GM21619 (cell line): ENCODE measurements around the gene NAV1.

Experiments used
- ATAC-seq: cut with Tn5 transposase; IDR thresholded peaks from one replicate; pipeline ENCODE4 v1.9.1; 2021; ENCODE audit not compliant: unreplicated experiment

Gene NAV1

GRCh38 chr1:201585901-201586300 is 47.0 kb downstream of the NAV1 start:
- ATAC-seq = no peak

- no peak for ATAC-seq
These were observed 47.9 kb downstream of the NAV1 start for GRCh38 chr1:201586806-201587205.

- ATAC-seq = no peak
These were observed 48.8 kb downstream of the NAV1 start for GRCh38 chr1:201587729-201588128.
